HFFc6 (cell line): ENCODE data around the gene SCYGR6. TPM values are rescaled to one million over a fixed set of nuclear protein-coding genes. Genes with fewer than 3 reads are reported as not detected.
"Not testable (repeated sequence)": the region's sequence is repeated elsewhere in the genome, so short reads cannot be mapped to it uniquely, and the experiment has no call there.

Experiments
- DNase-seq: peaks from one replicate; pipeline ENCODE4 v3.0.0-alpha.2; 2018
- H3K27ac Mint-ChIP-seq: 2 replicates; pipeline ENCODE4 v1.8.0; 2020; ENCODE audit warnings: mild to moderate bottlenecking, mixed read lengths
- H3K27me3 Mint-ChIP-seq: 2 replicates; pipeline ENCODE4 v1.8.0; 2021; ENCODE audit warnings: mild to moderate bottlenecking, moderate library complexity, mixed read lengths; ENCODE audit not compliant: insufficient read depth
- H3K36me3 Mint-ChIP-seq: 2 replicates; pipeline ENCODE4 v1.8.0; 2021; ENCODE audit warnings: low read depth, mixed read lengths
- H3K4me1 Mint-ChIP-seq: 2 replicates; pipeline ENCODE4 v1.8.0; 2020; ENCODE audit warnings: low read depth, mixed read lengths
- H3K4me3 Mint-ChIP-seq: 2 replicates; pipeline ENCODE4 v1.8.0; 2020; ENCODE audit warnings: mild to moderate bottlenecking, moderate library complexity, mixed read lengths
- H3K9me3 Mint-ChIP-seq: 2 replicates; pipeline ENCODE4 v1.8.0; 2020; ENCODE audit warnings: mild to moderate bottlenecking, mixed read lengths
- total RNA-seq, 6 experiments: library from RNA; stranded (reverse); fragmentation: NEBNext Ultra II Directional; extraction: Animal tissue kit (Norgen Biotek cat#: 25700); gene quantifications; 2 replicates in 1 of 6; 3 replicates in 5 of 6; pipeline ENCODE4 v1.2.3, GENCODE V29; 2021
- TF ChIP-seq, protein P1 (sequence below): fragments of 200-600 bp; sonication (generic); IDR thresholded peaks from 2 replicates; pipeline ENCODE4 v1.5.0; 2021; ENCODE audit warnings: antibody characterized with exemption, mild to moderate bottlenecking

Gene SCYGR6
- total RNA-seq, 6 experiments from 2014 or later = not detected

- H3K27ac Mint-ChIP-seq = no peak overlapping the region
- H3K36me3 Mint-ChIP-seq = no peaks in the 10 kb centered on the region
- TF ChIP-seq, protein P1, sequence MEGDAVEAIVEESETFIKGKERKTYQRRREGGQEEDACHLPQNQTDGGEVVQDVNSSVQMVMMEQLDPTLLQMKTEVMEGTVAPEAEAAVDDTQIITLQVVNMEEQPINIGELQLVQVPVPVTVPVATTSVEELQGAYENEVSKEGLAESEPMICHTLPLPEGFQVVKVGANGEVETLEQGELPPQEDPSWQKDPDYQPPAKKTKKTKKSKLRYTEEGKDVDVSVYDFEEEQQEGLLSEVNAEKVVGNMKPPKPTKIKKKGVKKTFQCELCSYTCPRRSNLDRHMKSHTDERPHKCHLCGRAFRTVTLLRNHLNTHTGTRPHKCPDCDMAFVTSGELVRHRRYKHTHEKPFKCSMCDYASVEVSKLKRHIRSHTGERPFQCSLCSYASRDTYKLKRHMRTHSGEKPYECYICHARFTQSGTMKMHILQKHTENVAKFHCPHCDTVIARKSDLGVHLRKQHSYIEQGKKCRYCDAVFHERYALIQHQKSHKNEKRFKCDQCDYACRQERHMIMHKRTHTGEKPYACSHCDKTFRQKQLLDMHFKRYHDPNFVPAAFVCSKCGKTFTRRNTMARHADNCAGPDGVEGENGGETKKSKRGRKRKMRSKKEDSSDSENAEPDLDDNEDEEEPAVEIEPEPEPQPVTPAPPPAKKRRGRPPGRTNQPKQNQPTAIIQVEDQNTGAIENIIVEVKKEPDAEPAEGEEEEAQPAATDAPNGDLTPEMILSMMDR = peak; percentile 65
- H3K9me3 Mint-ChIP-seq = no peaks in the 10 kb centered on the region
- peaks cover 18% of the 10 kb centered on the region for H3K27me3 Mint-ChIP-seq
- no peak overlapping the region for H3K4me3 Mint-ChIP-seq
- no peak for DNase-seq
- H3K4me1 Mint-ChIP-seq = no peaks in the 10 kb centered on the region
Observed at GRCh38 chr2:227748079-227748478, 23.5 kb upstream of the SCYGR6 start.

GRCh38 chr2:227745594-227745993, 21.0 kb upstream of the SCYGR6 start, which contains the start of gene SCYGR8:
Gene SCYGR8, plus strand, starts transcription at chr2:227745894. Its CDS starts 0 bp downstream, at chr2:227745894.
- Mint-ChIP-seq H3K4me1 (no peaks in the 10 kb centered on the region), H3K36me3 (no peaks in the 10 kb centered on the region), H3K27ac (no peak within 1 kb of the TSS), H3K9me3 (no peaks in the 10 kb centered on the region), H3K27me3 (peaks cover 15% of the 10 kb centered on the region), H3K4me3 (no peak within 1 kb of the TSS)
- DNase-seq = no peak
- TF ChIP-seq, protein P1 = no peak

DNA sequence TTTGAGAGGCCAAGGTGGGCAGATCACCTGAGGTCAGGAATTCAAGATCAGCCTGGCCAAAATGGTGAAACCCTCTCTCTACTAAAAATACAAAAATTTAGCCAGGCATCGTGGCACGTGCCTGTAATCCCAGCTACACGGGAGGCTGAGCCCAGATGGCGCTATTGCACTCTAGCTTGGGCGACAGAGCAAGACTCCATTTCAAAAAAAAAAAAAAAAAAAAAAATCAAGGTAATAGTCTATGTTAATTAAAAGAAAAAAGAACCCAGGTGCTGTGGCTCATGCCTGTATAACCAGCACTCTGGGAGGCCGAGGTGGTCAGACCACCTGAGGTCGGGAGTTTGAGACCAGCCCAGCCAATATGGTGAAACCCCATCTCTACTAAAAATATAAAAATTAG, 16.1 kb upstream of the SCYGR6 start:
- peaks cover 10% of the 10 kb centered on the region for H3K27me3 Mint-ChIP-seq
- not testable (repeated sequence) for H3K36me3 Mint-ChIP-seq, H3K4me3 Mint-ChIP-seq, H3K4me1 Mint-ChIP-seq, DNase-seq, H3K27ac Mint-ChIP-seq, H3K9me3 Mint-ChIP-seq

GRCh38 chr2:227739351-227739750, 14.8 kb upstream of the SCYGR6 start:
- H3K27ac Mint-ChIP-seq = no peak overlapping the region
- peaks cover 12% of the 10 kb centered on the region; the same call in 1 of the 2 replicates for H3K27me3 Mint-ChIP-seq

GRCh38 chr2:227728035-227728434, 3.5 kb upstream of the SCYGR6 start, which contains the start of gene SCYGR7:
Gene SCYGR7, plus strand, starts transcription at chr2:227728335. Its CDS starts 0 bp downstream, at chr2:227728335.
- Mint-ChIP-seq H3K27me3 (peaks cover 8% of the 10 kb centered on the region), H3K9me3 (no peaks in the 10 kb centered on the region), H3K27ac (no peak within 1 kb of the TSS), H3K4me1 (no peaks in the 10 kb centered on the region), H3K36me3 (no peaks in the 10 kb centered on the region), H3K4me3 (no peak within 1 kb of the TSS)
- TF ChIP-seq, protein P1 = no peak
- no peak for DNase-seq

More at GRCh38 chr2:227739351-227739750, 14.8 kb upstream of the SCYGR6 start:
- no peaks in the 10 kb centered on the region for H3K4me1 Mint-ChIP-seq
- H3K4me3 Mint-ChIP-seq = no peak overlapping the region
- DNase-seq = no peak
- no peaks in the 10 kb centered on the region for H3K9me3 Mint-ChIP-seq
- H3K36me3 Mint-ChIP-seq = no peaks in the 10 kb centered on the region
- TF ChIP-seq, protein P1 = no peak

- H3K27ac Mint-ChIP-seq, H3K27me3 Mint-ChIP-seq, H3K9me3 Mint-ChIP-seq, DNase-seq, H3K36me3 Mint-ChIP-seq, H3K4me1 Mint-ChIP-seq, H3K4me3 Mint-ChIP-seq: not testable (repeated sequence)
Observed at GRCh38 chr2:227722821-227723220, 1.7 kb downstream of the SCYGR6 start.

GRCh38 chr2:227720680-227721079, 3.9 kb downstream of the SCYGR6 start:
- no peaks in the 10 kb centered on the region for H3K9me3 Mint-ChIP-seq
- H3K4me1 Mint-ChIP-seq = peaks cover 5% of the 10 kb centered on the region; the same call in 1 of the 2 replicates
- TF ChIP-seq, protein P1 = no peak
- H3K27me3 Mint-ChIP-seq = peaks cover 20% of the 10 kb centered on the region
- H3K4me3 Mint-ChIP-seq = no peak overlapping the region
- no peak overlapping the region for H3K27ac Mint-ChIP-seq
- H3K36me3 Mint-ChIP-seq = no peaks in the 10 kb centered on the region
- no peak for DNase-seq
